Aorta (tissue), 5 donors: ENCODE data around the gene NBEAL1. TPM values are rescaled to one million over a fixed set of nuclear protein-coding genes. Genes with fewer than 3 reads are reported as not detected.
"Not testable (repeated sequence)": the region's sequence is repeated elsewhere in the genome, so short reads cannot be mapped to it uniquely, and the experiment has no call there.

ENCODE experiments used
- ATAC-seq: fragments of 200-7000 bp; cut with Tn5 transposase; one replicate; pipeline ENCODE4 v1.9.1; 2022; ENCODE audit warnings: moderate library complexity; ENCODE audit not compliant: low FRiP score
- DNase-seq, 2 donors: peaks; one replicate each; pipeline ENCODE4 v3.0.0-alpha.2; 2020
- H3K27ac ChIP-seq, 2 donors: one replicate each; pipeline ENCODE4 v1.5.1; 2013; ENCODE audit warnings: low read length in 2 of 2, mild to moderate bottlenecking in 2 of 2, moderate library complexity in 2 of 2, control low read depth in 1 of 2, inconsistent platforms in 1 of 2, low read depth in 1 of 2
- H3K27me3 ChIP-seq, 2 donors: one replicate each; pipeline ENCODE4 v1.6.1; 2013; ENCODE audit warnings: control low read depth in 1 of 2, low read length in 1 of 2, mild to moderate bottlenecking in 1 of 2, moderate library complexity in 1 of 2; ENCODE audit not compliant: insufficient read depth in 2 of 2, control insufficient read depth in 1 of 2
- H3K36me3 ChIP-seq, 2 donors: one replicate each; pipeline ENCODE4 v1.6.1; 2013; ENCODE audit warnings: control low read depth in 1 of 2, low read length in 1 of 2, mild to moderate bottlenecking in 1 of 2; ENCODE audit not compliant: insufficient read depth in 2 of 2, control insufficient read depth in 1 of 2
- H3K4me1 ChIP-seq, 2 donors: one replicate each; pipeline ENCODE4 v1.6.1; 2013; ENCODE audit warnings: low read length in 2 of 2, control low read depth in 1 of 2, mild to moderate bottlenecking in 1 of 2, moderate library complexity in 1 of 2; ENCODE audit not compliant: insufficient read depth in 2 of 2, control insufficient read depth in 1 of 2
- H3K4me3 ChIP-seq, 2 donors: one replicate each; pipeline ENCODE4 v1.5.1; 2013; ENCODE audit warnings: low read length in 2 of 2, control low read depth in 1 of 2, mild to moderate bottlenecking in 1 of 2
- H3K9me3 ChIP-seq: one replicate; pipeline ENCODE4 v1.6.1; 2013; ENCODE audit warnings: mild to moderate bottlenecking, low read length; ENCODE audit not compliant: control insufficient read depth
- WGBS, 2 donors: extraction: QIAGEN DNeasy Blood & Tissue Kit; methylation state at CpG; one replicate each; pipeline ENCODE4 v1.1.7; 2013; 5-methylcytosine and 5-hydroxymethylcytosine counted together
- intact Hi-C, 2 donors: fragments of 100-400 bp; cut with DNase I; formaldehyde crosslinking; loops; one replicate each; pipeline versions ENCODE4 v1.14.2 to v1.15.0; 2022
- polyA plus RNA-seq, 2 donors: library from polyadenylated mRNA; stranded (reverse); fragments of 200-250 nt; gene quantifications; one replicate each; pipeline ENCODE4 v1.2.3, GENCODE V29; 2013
- total RNA-seq, 2 donors: library from RNA; stranded (reverse); fragmentation: NEBNext Ultra II Directional; extraction: Animal tissue kit (Norgen Biotek cat#: 25700); gene quantifications; one replicate each; pipeline ENCODE4 v1.2.1, GENCODE V29; 2021
- donor health status: healthy with polysubstance abuse.
- donor health status: Bipolar disorder and iron deficiency.
- donor health status: DM: no; HTN: no; CAD: no.
- donor health status: DM: no; HTN: no; CAD: no.
- donor health status: DM: yes; HTN: yes; CAD: no.

The NBEAL1 gene
- total and polyA plus RNA-seq, 4 donors: 15.0 to 178 (median 41.9) TPM

DNA sequence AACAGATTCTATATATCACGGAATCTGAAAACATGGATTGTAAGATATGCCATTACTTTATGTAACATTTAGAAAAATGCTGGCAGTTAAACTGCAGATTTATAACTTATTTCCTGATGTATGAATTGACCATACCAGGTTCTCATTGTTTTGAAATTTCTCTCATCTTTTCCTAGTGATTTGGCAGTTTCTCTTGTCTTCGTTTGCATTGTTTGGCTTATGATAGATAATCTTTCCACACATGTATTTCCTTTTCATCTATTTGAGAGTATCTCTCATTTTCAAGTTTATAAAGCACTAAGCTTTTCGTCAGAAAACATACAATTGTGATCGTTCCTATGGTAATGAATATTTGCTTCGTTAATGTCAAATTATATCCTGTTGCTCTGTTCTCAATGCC lies 16.3 kb downstream of the NBEAL1 start:
- Histone ChIP-seq H3K36me3 (peaks cover 0 to 2% of the 10 kb centered on the region in 2 donors), H3K9me3 (no peaks in the 10 kb centered on the region), H3K27me3 (no peaks in the 10 kb centered on the region), H3K27ac (no peak overlapping the region), H3K4me1 (peaks cover 0 to 5% of the 10 kb centered on the region in 2 donors), H3K4me3 (no peak overlapping the region)
- no peak for DNase-seq
- intact Hi-C loops: no loop called here
- 91% methylated on average over 5 of the region's 5 CpGs for WGBS, 2 donors
- no peak for ATAC-seq

GRCh38 chr2:203033395-203033794 lies 18.7 kb downstream of the NBEAL1 start:
- DNase-seq (no peak), ATAC-seq (no peak)
- Histone ChIP-seq H3K9me3 (no peaks in the 10 kb centered on the region), H3K4me3 (no peak overlapping the region), H3K27ac (no peak overlapping the region), H3K36me3 (peaks cover 0 to 2% of the 10 kb centered on the region in 2 donors), H3K27me3 (no peaks in the 10 kb centered on the region), H3K4me1 (peaks cover 0 to 5% of the 10 kb centered on the region in 2 donors)
- intact Hi-C loops: no loop called here

GRCh38 chr2:203035879-203036470 lies 21.3 kb downstream of the NBEAL1 start:
- H3K27me3 ChIP-seq: no peaks in the 10 kb centered on the region
- H3K9me3 ChIP-seq: no peaks in the 10 kb centered on the region
- no peak for DNase-seq
- WGBS, 2 donors: 21 to 23% methylated on average over 3 of the region's 3 CpGs
- peak overlapping the region in 1 of 2 donors; percentile 95 for H3K27ac ChIP-seq
- peaks cover 1 to 5% of the 10 kb centered on the region in 2 donors for H3K4me1 ChIP-seq
- intact Hi-C loops: loop anchor here in 1 of 2 donors (2.0 kb wide), 1 partner anchor 15 kb away; no protein-coding TSS in a partner anchor
- H3K4me3 ChIP-seq: peak overlapping the region in 1 of 2 donors; percentile 18
- ATAC-seq: no peak
- no peaks in the 10 kb centered on the region for H3K36me3 ChIP-seq

- ATAC-seq (peak; percentile 60), DNase-seq (no peak)
- Histone ChIP-seq H3K27me3 (no peaks in the 10 kb centered on the region), H3K36me3 (no peaks in the 10 kb centered on the region), H3K4me3 (no peak overlapping the region), H3K9me3 (no peaks in the 10 kb centered on the region), H3K27ac (peak overlapping the region in 1 of 2 donors; percentile 95), H3K4me1 (peaks cover 1 to 5% of the 10 kb centered on the region in 2 donors)
- WGBS, 2 donors: 4 to 5% methylated on average over 2 of the region's 2 CpGs
- intact Hi-C loops: loop anchor here in 1 of 2 donors (2.0 kb wide), 1 partner anchor 16 kb away; no protein-coding TSS in a partner anchor
Measured at GRCh38 chr2:203037026-203037425, 22.4 kb downstream of the NBEAL1 start.

DNA sequence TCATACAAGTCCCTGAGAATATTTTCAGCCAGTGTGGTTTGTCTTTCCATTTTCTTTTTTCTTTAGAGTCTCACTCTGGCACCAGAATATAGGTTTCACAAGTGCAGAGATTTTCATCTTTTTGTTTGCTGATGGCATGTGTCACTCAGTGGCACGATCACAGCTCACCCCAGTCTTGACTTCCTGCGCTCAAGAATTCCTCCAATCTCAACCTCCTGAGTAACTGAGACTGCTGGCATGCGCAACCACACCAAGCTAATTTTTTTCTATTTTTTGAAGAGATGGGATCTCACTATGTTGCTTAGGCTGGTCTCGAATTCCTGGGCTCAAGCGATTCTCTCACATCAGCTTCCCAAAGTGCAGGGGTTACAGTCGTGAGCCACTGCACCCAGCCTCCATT lies 23.9 kb downstream of the NBEAL1 start:
- Histone ChIP-seq H3K27me3 (no peaks in the 10 kb centered on the region), H3K36me3 (peaks cover 0 to under 1% of the 10 kb centered on the region in 2 donors), H3K4me1 (peaks cover 1 to 5% of the 10 kb centered on the region in 2 donors), H3K9me3 (no peaks in the 10 kb centered on the region), H3K4me3 (no peak overlapping the region), H3K27ac (peak overlapping the region; percentile 84 to 87)
- intact Hi-C loops: no loop called here
- DNase-seq: no peak
- no peak for ATAC-seq
- 77 to 78% methylated on average over 6 of the region's 6 CpGs for WGBS, 2 donors

GRCh38 chr2:203039211-203039610 lies 24.5 kb downstream of the NBEAL1 start:
- H3K4me3 ChIP-seq, intact Hi-C loops, H3K4me1 ChIP-seq, H3K27ac ChIP-seq, H3K36me3 ChIP-seq, ATAC-seq, DNase-seq, H3K9me3 ChIP-seq, H3K27me3 ChIP-seq: not testable (repeated sequence)
- WGBS, 2 donors: 81 to 85% methylated on average over 5 to 6 of the region's 6 CpGs

DNA sequence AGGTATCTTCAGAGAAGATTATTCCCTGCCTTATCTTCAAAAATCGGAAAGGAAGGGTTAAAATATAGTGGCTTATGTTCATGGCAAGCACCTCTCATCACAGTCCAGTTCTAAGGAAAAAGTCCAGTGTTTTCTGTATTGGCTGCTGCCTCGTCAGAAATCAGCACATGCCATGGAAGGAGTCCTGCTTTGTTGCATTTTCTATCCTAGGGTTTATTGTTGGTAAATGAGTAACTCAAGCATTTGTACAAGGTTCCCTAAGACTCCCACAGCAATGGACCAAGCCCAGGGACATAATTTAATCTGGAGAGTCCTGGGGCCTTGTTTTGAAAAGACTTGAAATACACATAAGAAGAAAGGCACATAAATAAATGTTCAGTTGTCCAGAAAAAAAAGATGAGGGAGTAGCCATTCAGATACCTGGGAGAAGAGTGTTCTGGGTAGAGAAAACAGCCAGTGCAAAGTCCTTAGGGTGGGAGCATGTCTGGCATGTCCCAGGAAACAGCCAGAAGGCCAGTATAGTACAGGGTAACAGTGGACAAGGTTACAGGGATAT lies 26.4 kb downstream of the NBEAL1 start:
- DNase-seq (no peak), ATAC-seq (no peak)
- H3K27ac ChIP-seq: peak overlapping the region in 1 of 2 donors; percentile 30
- H3K27me3 ChIP-seq: no peaks in the 10 kb centered on the region
- peaks cover 0 to 4% of the 10 kb centered on the region in 2 donors for H3K4me1 ChIP-seq
- H3K4me3 ChIP-seq: no peak overlapping the region
- intact Hi-C loops: no loop called here
- no peaks in the 10 kb centered on the region for H3K9me3 ChIP-seq
- WGBS, 2 donors: 59 to 66% methylated on average over 2 of the region's 2 CpGs
- peaks cover 0 to 3% of the 10 kb centered on the region in 2 donors for H3K36me3 ChIP-seq

GRCh38 chr2:203042178-203042577 lies 27.5 kb downstream of the NBEAL1 start:
- Histone ChIP-seq H3K27ac (no peak overlapping the region), H3K4me3 (no peak overlapping the region), H3K4me1 (peaks cover 0 to 4% of the 10 kb centered on the region in 2 donors), H3K9me3 (no peaks in the 10 kb centered on the region), H3K36me3 (peaks cover 0 to 3% of the 10 kb centered on the region in 2 donors), H3K27me3 (no peaks in the 10 kb centered on the region)
- intact Hi-C loops: no loop called here
- 98 to 99% methylated on average over 4 of the region's 4 CpGs for WGBS, 2 donors
- ATAC-seq (no peak), DNase-seq (no peak)

- Histone ChIP-seq H3K27ac (no peak overlapping the region), H3K4me1 (peaks cover 0 to 4% of the 10 kb centered on the region in 2 donors), H3K27me3 (no peaks in the 10 kb centered on the region), H3K4me3 (no peak overlapping the region), H3K36me3 (peaks cover 0 to 3% of the 10 kb centered on the region in 2 donors), H3K9me3 (no peaks in the 10 kb centered on the region)
- ATAC-seq: no peak
- 93 to 96% methylated on average over 2 of the region's 2 CpGs for WGBS, 2 donors
- intact Hi-C loops: no loop called here
- DNase-seq: no peak
Measured at GRCh38 chr2:203043226-203043625, 28.6 kb downstream of the NBEAL1 start.
